Tibial nerve (tissue), 3 donors: ENCODE data around the gene EFTUD2.

Source experiments
- CTCF ChIP-seq, 5 experiments: fragments of 200-600 bp in 3 of 5; fragments of 450-650 bp in 2 of 5; sonication (generic) in 3 of 5; IDR thresholded peaks; one replicate each; pipeline ENCODE4 v1.5.1; 2016 to 2019; ENCODE audit warnings: antibody characterized with exemption in 5 of 5, mild to moderate bottlenecking in 3 of 5, moderate library complexity in 2 of 5
- POLR2A ChIP-seq, 2 donors: fragments of 450-650 bp; IDR thresholded peaks; one replicate each; pipeline ENCODE4 v1.6.1; 2017; ENCODE audit warnings: antibody characterized with exemption in 2 of 2, mild to moderate bottlenecking in 2 of 2, moderate library complexity in 2 of 2

GRCh38 chr17:44848257-44848795 is 50.9 kb downstream of the EFTUD2 start:
- TF ChIP-seq CTCF (IDR thresholded peaks at IDR 0.05) = no peak
- no peak for TF ChIP-seq POLR2A (IDR thresholded peaks at IDR 0.05)
